Activated CD8-positive, alpha-beta memory T cell treated with anti-CD3 and anti-CD28 coated beads, Interleukin-2, amount 50 U/mL, for 1 hour (primary cell): ENCODE results near the gene TACC3.

Experiments
- DNase-seq: peaks from one replicate; pipeline ENCODE4 v3.0.0-alpha.2; 2020; ENCODE audit errors: extremely low read depth

Gene TACC3

GRCh38 chr4:1760521-1761071, 39.3 kb downstream of the TACC3 start:
- no peak for DNase-seq

GRCh38 chr4:1761130-1761689, 39.9 kb downstream of the TACC3 start:
- DNase-seq, result no peak

- no peak for DNase-seq
Observed at GRCh38 chr4:1762264-1763010, 41.1 kb downstream of the TACC3 start.

GRCh38 chr4:1763070-1763549, 41.8 kb downstream of the TACC3 start:
- no peak for DNase-seq

- no peak for DNase-seq
Observed at GRCh38 chr4:1763550-1764080, 42.3 kb downstream of the TACC3 start.

GRCh38 chr4:1764670-1765069, 43.3 kb downstream of the TACC3 start:
- no peak for DNase-seq

GRCh38 chr4:1765409-1766072, 44.2 kb downstream of the TACC3 start:
- no peak for DNase-seq

- DNase-seq, result no peak
Observed at GRCh38 chr4:1766106-1767060, 45.1 kb downstream of the TACC3 start.

GRCh38 chr4:1767061-1767769, 45.9 kb downstream of the TACC3 start:
- no peak for DNase-seq

GRCh38 chr4:1767770-1768366, 46.5 kb downstream of the TACC3 start:
- DNase-seq, result no peak

GRCh38 chr4:1768367-1769034, 47.2 kb downstream of the TACC3 start:
- no peak for DNase-seq

GRCh38 chr4:1769692-1770091, 48.4 kb downstream of the TACC3 start:
- no peak for DNase-seq

- no peak for DNase-seq
Observed at GRCh38 chr4:1770245-1770644, 48.9 kb downstream of the TACC3 start.

- no peak for DNase-seq
Observed at GRCh38 chr4:1770791-1771231, 49.5 kb downstream of the TACC3 start.

GRCh38 chr4:1771555-1772305, 50.4 kb downstream of the TACC3 start:
- no peak for DNase-seq

GRCh38 chr4:1772853-1773538, 51.7 kb downstream of the TACC3 start:
- DNase-seq, result no peak

- no peak for DNase-seq
Observed at GRCh38 chr4:1773754-1774153, 52.4 kb downstream of the TACC3 start.
